K562 (cell line): ENCODE measurements around the gene CNGA1. TPM values are rescaled to one million over a fixed set of nuclear protein-coding genes. Genes with fewer than 3 reads are reported as not detected.

Source experiments
- ATAC-seq: fragments of 200-7000 bp; cut with Tn5 transposase; 3 replicates; pipeline ENCODE4 v1.9.1; 2020; ENCODE audit warnings: moderate library complexity
- BruUV-seq: library from RNA; stranded (reverse); fragments of 400-500 nt; replicated peaks from 2 replicates; lab custom pipeline; 2021; lab: Mats Ljungman, UMichigan
- CTCF ChIA-PET: fragments of 300-600 bp; formaldehyde crosslinking; extraction: SDS; loops from one replicate; lab custom pipeline; 2021; ENCODE audit warnings: low intra/inter-chr PET ratio; lab: Yijun Ruan, JAX
- POLR2A ChIA-PET: fragments of 300-600, 350-650 bp; sonication (Branson Sonifier 250); formaldehyde crosslinking; extraction: SDS; loops from one replicate; lab custom pipeline; 2021; ENCODE audit warnings: antibody characterized with exemption, inconsistent platforms; lab: Yijun Ruan, JAX
- DNase-seq, 4 experiments: peaks; one replicate each; pipeline versions ENCODE4 v3.0.0 to v3.0.0-alpha.2; 2011 to 2018; ENCODE audit warnings: low spot score in 3 of 4, mixed read lengths in 3 of 4; ENCODE audit errors: extremely low read depth in 1 of 4
- FAIRE-seq: peaks from 2 replicates; lab custom pipeline; 2011; peaks lifted over from hg19 to GRCh38; lab: Jason Lieb, UNC
- H2AFZ ChIP-seq: 2 replicates; pipeline ENCODE4 v1.6.0; 2011; ENCODE audit warnings: low read depth, low read length, control low read depth, inconsistent platforms
- H3K27ac ChIP-seq: fragments of 200-600 bp; 3 replicates; pipeline ENCODE4 v1.8.0; 2011; ENCODE audit warnings: low read depth, mild to moderate bottlenecking, control low read depth, inconsistent platforms, low read length, moderate library complexity, mixed read lengths; ENCODE audit errors: extremely low read depth
- H3K27me3 ChIP-seq, 2 experiments: fragments of 300-600 bp in 1 of 2; 2 replicates in 1 of 2; 3 replicates in 1 of 2; pipeline versions ENCODE4 v1.6.0 to v1.8.0; 2011; ENCODE audit warnings: inconsistent platforms in 2 of 2, low read length in 2 of 2, mild to moderate bottlenecking in 1 of 2, mixed read lengths in 1 of 2, moderate library complexity in 1 of 2; ENCODE audit not compliant: control insufficient read depth in 2 of 2, insufficient read depth in 2 of 2
- H3K36me3 ChIP-seq: fragments of 300-600 bp; 3 replicates; pipeline ENCODE4 v1.8.0; 2011; ENCODE audit warnings: mild to moderate bottlenecking, low read length, inconsistent platforms; ENCODE audit not compliant: control insufficient read depth, insufficient read depth
- H3K4me1 ChIP-seq, 2 experiments: fragments of 200-600 bp in 1 of 2; replicated peaks in 1 of 2; 2 replicates in 1 of 2; 3 replicates in 1 of 2; pipeline versions ENCODE4 v1.5.1 to v1.8.0; 2011; ENCODE audit warnings: inconsistent platforms in 2 of 2, low read length in 2 of 2, mild to moderate bottlenecking in 1 of 2, mixed read lengths in 1 of 2, moderate library complexity in 1 of 2; ENCODE audit not compliant: control insufficient read depth in 2 of 2, insufficient read depth in 2 of 2
- H3K4me2 ChIP-seq: 2 replicates; pipeline ENCODE4 v1.6.1; 2011; ENCODE audit warnings: low read length, control low read depth, inconsistent platforms, mixed read lengths; ENCODE audit not compliant: insufficient read depth
- H3K4me3 ChIP-seq: fragments of 200-600 bp; sonication (generic), shearing (Covaris generic); 2 replicates; pipeline ENCODE4 v1.5.1; 2016; ENCODE audit warnings: control low read depth, inconsistent platforms
- H3K79me2 ChIP-seq: fragments of 200-600 bp; 3 replicates; pipeline ENCODE4 v1.8.0; 2011; ENCODE audit warnings: low read length, inconsistent platforms; ENCODE audit not compliant: control insufficient read depth, insufficient read depth
- H3K9ac ChIP-seq, 2 experiments: 2 replicates each; pipeline versions ENCODE4 v1.6.0 to v1.6.1; 2011; ENCODE audit warnings: low read depth in 2 of 2, low read length in 2 of 2, control low read depth in 1 of 2, inconsistent platforms in 1 of 2, mild to moderate bottlenecking in 1 of 2, mixed read lengths in 1 of 2; ENCODE audit not compliant: insufficient read depth in 1 of 2
- H3K9me1 ChIP-seq: one replicate; pipeline ENCODE4 v1.6.0; 2011; ENCODE audit warnings: inconsistent platforms, mild to moderate bottlenecking, low read length, moderate library complexity; ENCODE audit not compliant: control insufficient read depth, insufficient read depth
- H3K9me3 ChIP-seq: replicated peaks from 2 replicates; pipeline ENCODE4 v1.5.1; 2011; ENCODE audit warnings: low read depth, low read length, inconsistent platforms; ENCODE audit not compliant: control insufficient read depth, insufficient read depth
- H4K20me1 ChIP-seq: replicated peaks from 2 replicates; pipeline ENCODE4 v1.6.1; 2011; ENCODE audit warnings: low read length, inconsistent platforms, mixed read lengths; ENCODE audit not compliant: control insufficient read depth, insufficient read depth
- CREM ChIP-seq: IDR thresholded peaks from 2 replicates; pipeline ENCODE4 v1.6.1; 2014; ENCODE audit warnings: antibody characterized with exemption, low read depth
- HDAC8 ChIP-seq: fragments of 450-650 bp; IDR thresholded peaks from 2 replicates; pipeline ENCODE4 v1.6.1; 2016; ENCODE audit warnings: mild to moderate bottlenecking, missing genetic modification characterization, moderate library complexity, missing compliant biosample characterization
- HOXB6 ChIP-seq: fragments of 250-450 bp; sonication (Bioruptor Pico); IDR thresholded peaks from 2 replicates; pipeline ENCODE4 v1.5.1; 2022; ENCODE audit warnings: mild to moderate bottlenecking, borderline replicate concordance
- PHB ChIP-seq: fragments of 250-450 bp; sonication (Bioruptor Pico); IDR thresholded peaks from 2 replicates; pipeline ENCODE4 v1.5.0; 2021
- TOE1 ChIP-seq, 2 experiments: fragments of 450-650 bp in 1 of 2; sonication (generic) in 1 of 2; formaldehyde crosslinking in 1 of 2; IDR thresholded peaks; 2 replicates each; pipeline versions ENCODE4 v1.7.1 to v1.8.0; 2016 to 2022; ENCODE audit warnings: borderline replicate concordance in 2 of 2, mild to moderate bottlenecking in 2 of 2, antibody characterized with exemption in 1 of 2, inconsistent platforms in 1 of 2, low read depth in 1 of 2, missing genetic modification reagents in 1 of 2, moderate library complexity in 1 of 2
- WGBS: fragments of 100-300 bp; shearing (Covaris generic); methylation state at CpG from one replicate; pipeline ENCODE4 v1.1.6; 2016; ENCODE audit warnings: low coverage, mixed read lengths; ENCODE audit not compliant: insufficient coverage; ENCODE audit errors: missing lambda C conversion rate; 5-methylcytosine and 5-hydroxymethylcytosine counted together
- in situ Hi-C: fragments of 300-500 bp; cut with MboI; formaldehyde crosslinking; loops from 4 replicates; pipeline ENCODE4 v1.15.0; 2018; ENCODE audit warnings: inconsistent platforms, mixed read lengths
- intact Hi-C: fragments of 100-400 bp; cut with micrococcal nuclease; formaldehyde crosslinking; loops from 2 replicates; pipeline ENCODE4 v1.14.2; 2022
- polyA plus RNA-seq, 8 experiments: library from polyadenylated mRNA; depleted of rRNA in 4 of 8; stranded (reverse) in 5 of 8; unstranded in 3 of 8; fragments of >200 nt; fragmentation: Nextera tagmentation in 2 of 8; fragmentation: Illumina TruSeq in 1 of 8; extraction: Ambion mirVana in 2 of 8; extraction: Trizol in 1 of 8; gene quantifications; 2 replicates each; pipeline versions ENCODE4 v1.2.1 to v1.2.3, GENCODE V29; 2011 to 2014; ENCODE audit warnings: inconsistent platforms in 1 of 8, missing spikeins in 1 of 8
- total RNA-seq, 7 experiments: library from RNA; depleted of rRNA in 6 of 7; stranded (reverse); fragments of >200 nt in 6 of 7; fragmentation: Illumina TruSeq in 2 of 7; extraction: Trizol in 2 of 7; gene quantifications; 2 replicates each; pipeline versions ENCODE4 v1.2.1 to v1.2.3, GENCODE V29; 2011 to 2021; ENCODE audit warnings: low replicate concordance in 1 of 7

Gene CNGA1
- total and polyA plus RNA-seq, 9 of the 15 experiments (the other 6 are each of a cell fraction or from before 2014, with no cell fraction given): 0.03 to 0.29 (median 0.04) TPM; not detected in 5

DNA sequence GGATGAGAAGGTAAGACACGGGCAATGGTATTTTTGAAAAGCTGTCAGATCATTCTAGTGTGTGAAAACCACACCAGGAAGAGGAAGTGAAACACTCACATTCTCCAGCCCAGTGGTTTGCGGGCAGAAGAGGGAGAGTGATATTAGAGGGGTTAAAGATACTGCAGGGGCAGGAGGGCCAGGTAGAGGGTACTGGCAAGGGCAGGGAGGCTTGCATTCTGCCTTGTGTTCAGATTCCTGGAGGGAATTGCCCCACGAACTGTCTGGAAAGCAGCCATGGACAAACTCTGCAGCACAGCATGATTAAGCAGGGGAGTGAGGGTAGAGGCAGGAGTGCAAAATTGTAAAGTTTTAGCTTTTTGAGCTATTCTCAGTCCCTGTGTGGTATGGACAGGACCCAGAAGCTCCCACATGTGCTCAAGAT is 31.0 kb upstream of the CNGA1 start (continued):
- TF ChIP-seq TOE1 (IDR thresholded peaks at IDR 0.05; ENCODE audit: borderline replicate concordance): no peak
- TF ChIP-seq TOE1 (CRISPR knock-in tag; IDR thresholded peaks at IDR 0.05; ENCODE audit: borderline replicate concordance, low read depth): no peak

DNA sequence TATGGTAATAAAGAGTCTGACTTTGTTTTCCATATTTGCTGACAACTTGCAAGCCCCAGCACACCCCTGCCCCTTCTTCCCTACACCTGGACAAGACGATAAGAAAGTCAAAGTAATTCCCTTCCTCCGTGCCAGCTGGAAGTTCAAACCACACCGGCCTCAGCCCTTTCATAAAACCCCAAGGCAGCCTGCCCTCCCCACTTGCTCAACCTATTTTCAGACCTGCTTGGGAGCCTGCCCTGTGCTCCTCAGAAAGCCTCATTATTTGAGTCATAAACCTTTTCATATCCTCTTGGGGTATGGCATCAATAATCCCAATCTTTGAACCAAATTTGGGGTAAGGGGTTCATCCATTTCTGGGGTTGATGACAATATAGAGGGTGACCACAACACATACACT is 29.6 kb upstream of the CNGA1 start:
- BruUV-seq: no TSS peak
- no peaks in the 10 kb centered on the region for H3K9me1 ChIP-seq
- peaks cover 18 to 22% of the 10 kb centered on the region in 2 experiments for H3K27me3 ChIP-seq
- H3K4me1 ChIP-seq: no peaks in the 10 kb centered on the region
- FAIRE-seq: no peak
- no peak for ATAC-seq
- TF ChIP-seq PHB (CRISPR knock-in tag): no peak
- TF ChIP-seq HOXB6 (CRISPR knock-in tag): no peak
- no peak for TF ChIP-seq CREM
- TF ChIP-seq HDAC8 (tag): no peak
- H3K79me2 ChIP-seq: no peaks in the 10 kb centered on the region
- H3K4me3 ChIP-seq: no peak overlapping the region
- no peak overlapping the region for H2AFZ ChIP-seq
- no peak overlapping the region for H3K4me2 ChIP-seq
- intact Hi-C loops: no loop called here
- in situ Hi-C loops: no loop called here
- no peak for DNase-seq
- H3K27ac ChIP-seq: no peak overlapping the region
- H3K9ac ChIP-seq: no peak overlapping the region
- H4K20me1 ChIP-seq: no peaks in the 10 kb centered on the region
- ChIA-PET POLR2A (interaction anchor here (0.7 to 1.1 kb wide), 2 partner anchors 12 to 384 kb away, joined by 3 read pairs; no protein-coding TSS in a partner anchor), CTCF (no interaction called here)
- H3K36me3 ChIP-seq: no peaks in the 10 kb centered on the region
- H3K9me3 ChIP-seq: no peaks in the 10 kb centered on the region
- 0% methylated on average over 3 of the region's 3 CpGs for WGBS
